ENCODE measurements around the gene PNPLA3. TPM values are rescaled to one million over a fixed set of nuclear protein-coding genes. Genes with fewer than 3 reads are reported as not detected.

The PNPLA3 gene
- total and polyA plus RNA-seq, 2 of the 4 experiments (the other 2 are of a cell fraction), result 3.6 to 7.5 TPM

- 96% methylated on average over 30 of the region's 45 CpGs; no CpG with 5 or more reads in 1 of the 2 experiments for WGBS, 2 experiments (ENCODE audit: extremely low coverage in 2 of 2, insufficient read length in 1 of 2)
- Histone ChIP-seq H2BK120ac (ENCODE audit: low read depth, low read length) (no peak overlapping the region), H2BK15ac (ENCODE audit: low read depth, low read length) (no peak overlapping the region), H3K9ac (ENCODE audit: low read depth, low read length) (no peak overlapping the region), H3K18ac (ENCODE audit: low read depth, low read length) (no peak overlapping the region), H3K4ac (ENCODE audit: low read depth, low read length) (no peak overlapping the region), H3K4me3 (ENCODE audit: insufficient read depth, low read depth, low read length) (no peak overlapping the region), H4K8ac (ENCODE audit: low read depth in 2 of 2, low read length in 2 of 2) (no peak overlapping the region), H3K36me3 (ENCODE audit: control insufficient read depth, insufficient read depth, low read length) (peaks cover 52% of the 10 kb centered on the region), H3K23ac (ENCODE audit: low read depth, low read length) (no peak overlapping the region), H3K4me1 (ENCODE audit: control insufficient read depth, insufficient read depth, low read length) (peaks cover 7% of the 10 kb centered on the region; the same call in 1 of the 2 replicates), H2AK5ac (ENCODE audit: low read depth, low read length) (no peak overlapping the region), H3K4me2 (ENCODE audit: low read depth, low read length) (no peak overlapping the region), H3K79me1 (ENCODE audit: low read depth in 1 of 2, low read length in 2 of 2) (peaks cover 0 to 15% of the 10 kb centered on the region in 2 experiments; a peak in 2 of 4 replicates), H3K56ac (ENCODE audit: extremely low read depth, insufficient read depth, low read length) (no peak overlapping the region), H3K9me3 (ENCODE audit: control insufficient read depth, insufficient read depth, low read length) (no peaks in the 10 kb centered on the region), H3K14ac (replicated peaks; ENCODE audit: low read depth, low read length) (no peak overlapping the region), H3K9me1 (ENCODE audit: insufficient read depth, low read length) (no peaks in the 10 kb centered on the region), H4K91ac (ENCODE audit: insufficient read depth, low read depth, low read length) (no peak overlapping the region), H2AFZ (replicated peaks; ENCODE audit: low read length, poor library complexity) (no peak overlapping the region), H2AK9ac (replicated peaks; ENCODE audit: low read depth, low read length, poor library complexity) (no peak overlapping the region), H2BK20ac (ENCODE audit: low read depth, low read length) (no peak overlapping the region), H3K27ac (ENCODE audit: insufficient read depth, low read length) (no peak overlapping the region), H4K5ac (ENCODE audit: low read depth, low read length) (no peak overlapping the region), H4K20me1 (ENCODE audit: insufficient read depth, low read length) (peaks cover 15% of the 10 kb centered on the region), H3K27me3 (ENCODE audit: control insufficient read depth, insufficient read depth, low read length) (no peaks in the 10 kb centered on the region), H2BK5ac (ENCODE audit: low read depth, low read length, poor library complexity, severe bottlenecking) (no peak overlapping the region)
- TF ChIP-seq USF2 (IDR thresholded peaks at IDR 0.05; ENCODE audit: low read depth, low read length), result no peak
- no peak for ATAC-seq (ENCODE audit: low read depth)
- dilution Hi-C loops (cut with HindIII; ENCODE audit: low sequenced_read_pairs, unreplicated experiment), result no loop called here
- no peak for DNase-seq
- intact Hi-C loops (cut with micrococcal nuclease), result no loop called here
- in situ Hi-C loops (cut with MboI; ENCODE audit: low sequenced_read_pairs), result loop anchor here (5.0 to 10.0 kb wide), 3 partner anchors 81 to 631 kb away; no protein-coding TSS in a partner anchor
- CTCF ChIA-PET, result no interaction called here
- POLR2A ChIA-PET (ENCODE audit: unreplicated experiment), result no interaction called here
- BruUV-seq (replicated peaks), result no TSS peak
Measured at GRCh38 chr22:43996170-43996980, 72.8 kb downstream of the PNPLA3 start.
